Transverse colon (tissue), 4 donors: ENCODE results near the gene INTS14. TPM values are rescaled to one million over a fixed set of nuclear protein-coding genes. Genes with fewer than 3 reads are reported as not detected.

Source experiments
- DNase-seq: peaks from one replicate; pipeline ENCODE4 v3.0.0-alpha.2; 2019
- H3K27ac ChIP-seq, 4 donors: fragments of 200-600 bp; sonication (generic); 2 replicates each; pipeline ENCODE4 v1.5.1; 2016 to 2018; ENCODE audit warnings: inconsistent platforms in 4 of 4
- H3K27me3 ChIP-seq: fragments of 200-600 bp; sonication (generic); 2 replicates; pipeline ENCODE4 v1.5.1; 2017; ENCODE audit warnings: inconsistent platforms
- H3K36me3 ChIP-seq, 4 donors: fragments of 200-600 bp; sonication (generic); 2 replicates each; pipeline ENCODE4 v1.5.1; 2017 to 2019; ENCODE audit warnings: inconsistent platforms in 4 of 4
- H3K4me1 ChIP-seq, 4 donors: fragments of 200-600 bp; sonication (generic); 2 replicates each; pipeline ENCODE4 v1.5.1; 2017 to 2020; ENCODE audit warnings: inconsistent platforms in 4 of 4
- H3K4me3 ChIP-seq, 4 donors: fragments of 200-600 bp; sonication (generic); 1 replicate in 1 of 4; 2 replicates in 3 of 4; pipeline versions ENCODE4 v1.5.1 to v1.6.1; 2017 to 2019; ENCODE audit warnings: inconsistent platforms in 4 of 4
- H3K9me3 ChIP-seq, 2 donors: fragments of 200-600 bp; sonication (generic); 2 replicates each; pipeline ENCODE4 v1.5.1; 2017 to 2019; ENCODE audit warnings: inconsistent platforms in 2 of 2
- EP300 ChIP-seq: sonication (generic); formaldehyde crosslinking; IDR thresholded peaks from one replicate; pipeline ENCODE4 v1.6.1; 2017; ENCODE audit warnings: antibody characterized with exemption, low read depth
- POLR2A ChIP-seq: fragments of 450-650 bp; IDR thresholded peaks from one replicate; pipeline ENCODE4 v1.6.1; 2016; ENCODE audit warnings: antibody characterized with exemption, mild to moderate bottlenecking, moderate library complexity
- POLR2AphosphoS5 ChIP-seq, 3 donors: sonication (generic); formaldehyde crosslinking; IDR thresholded peaks; one replicate each; pipeline ENCODE4 v1.6.1; 2016; ENCODE audit warnings: antibody characterized with exemption in 3 of 3
- WGBS, 2 donors: methylation state at CpG; one replicate each; pipeline ENCODE4 v1.1.5; 2018; ENCODE audit warnings: low coverage in 1 of 2; 5-methylcytosine and 5-hydroxymethylcytosine counted together
- in situ Hi-C, 4 donors: fragments of 200-750 bp; cut with MboI; loops; one replicate each; pipeline versions ENCODE4 v1.15.0 to v1.15.1; 2017; ENCODE audit warnings: low sequenced_read_pairs in 3 of 4, low pct_ligation_motif_present in 1 of 4, low pct_unique_long_range_greater_than_20kb in 1 of 4
- intact Hi-C: fragments of 100-400 bp; cut with DNase I; formaldehyde crosslinking; loops from one replicate; pipeline ENCODE4 v1.15.1; 2023; ENCODE audit warnings: low total_unique reads
- total RNA-seq, 4 donors: library from RNA; depleted of rRNA; stranded (reverse); fragments of >200 nt; gene quantifications; one replicate each; pipeline ENCODE4 v1.1.0, GENCODE V29; 2016
- TF ChIP-seq, protein P1 (sequence below), 5 experiments: fragments of 200-600 bp in 3 of 5; fragments of 450-650 bp in 2 of 5; sonication (generic) in 3 of 5; IDR thresholded peaks; 1 replicate in 2 of 5; 2 replicates in 3 of 5; pipeline ENCODE4 v1.5.1; 2016 to 2017; ENCODE audit warnings: antibody characterized with exemption in 5 of 5, inconsistent platforms in 3 of 5, mild to moderate bottlenecking in 2 of 5, moderate library complexity in 1 of 5

INTS14 gene
- total RNA-seq, 4 donors from 2014 or later: 12.3 to 272 (median 37.2) TPM

DNA sequence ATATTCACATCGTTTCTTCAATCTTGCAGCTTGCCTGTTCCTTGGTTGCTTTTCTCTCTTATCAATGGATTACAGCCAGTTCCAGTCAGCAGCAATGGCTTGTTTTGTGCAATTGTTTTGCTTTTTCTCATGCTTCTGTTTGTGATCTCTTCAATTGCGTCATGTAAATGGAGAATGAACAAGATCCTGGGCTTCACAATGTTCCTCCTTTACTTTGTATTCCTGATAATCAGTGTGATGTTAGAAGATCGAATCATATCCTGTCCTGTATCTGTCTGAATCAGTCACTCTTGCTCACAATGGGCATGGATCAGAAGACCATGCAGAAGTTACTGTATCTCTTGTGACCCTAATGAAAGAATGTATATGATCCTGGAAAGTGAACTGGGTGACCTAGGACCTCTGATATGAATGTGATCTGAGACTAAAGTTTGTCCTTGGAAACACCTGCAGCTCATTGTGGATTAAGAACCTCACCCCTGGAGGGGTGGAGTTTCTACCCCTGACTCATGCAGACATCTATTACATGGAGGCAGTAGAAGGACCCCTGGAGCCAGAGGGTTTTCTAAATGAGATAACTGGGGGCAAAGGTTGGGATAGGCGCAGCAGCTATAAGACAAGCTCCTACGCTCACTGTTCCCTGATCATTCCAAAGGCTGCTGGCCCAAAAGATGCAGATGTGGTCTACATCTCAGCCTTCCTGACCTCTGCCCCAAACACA is 43.0 kb upstream of the INTS14 start:
- TF ChIP-seq POLR2AphosphoS5 (IDR thresholded peaks at IDR 0.05) (no peak), POLR2A (no peak), EP300 (no peak)
- TF ChIP-seq, protein P1, sequence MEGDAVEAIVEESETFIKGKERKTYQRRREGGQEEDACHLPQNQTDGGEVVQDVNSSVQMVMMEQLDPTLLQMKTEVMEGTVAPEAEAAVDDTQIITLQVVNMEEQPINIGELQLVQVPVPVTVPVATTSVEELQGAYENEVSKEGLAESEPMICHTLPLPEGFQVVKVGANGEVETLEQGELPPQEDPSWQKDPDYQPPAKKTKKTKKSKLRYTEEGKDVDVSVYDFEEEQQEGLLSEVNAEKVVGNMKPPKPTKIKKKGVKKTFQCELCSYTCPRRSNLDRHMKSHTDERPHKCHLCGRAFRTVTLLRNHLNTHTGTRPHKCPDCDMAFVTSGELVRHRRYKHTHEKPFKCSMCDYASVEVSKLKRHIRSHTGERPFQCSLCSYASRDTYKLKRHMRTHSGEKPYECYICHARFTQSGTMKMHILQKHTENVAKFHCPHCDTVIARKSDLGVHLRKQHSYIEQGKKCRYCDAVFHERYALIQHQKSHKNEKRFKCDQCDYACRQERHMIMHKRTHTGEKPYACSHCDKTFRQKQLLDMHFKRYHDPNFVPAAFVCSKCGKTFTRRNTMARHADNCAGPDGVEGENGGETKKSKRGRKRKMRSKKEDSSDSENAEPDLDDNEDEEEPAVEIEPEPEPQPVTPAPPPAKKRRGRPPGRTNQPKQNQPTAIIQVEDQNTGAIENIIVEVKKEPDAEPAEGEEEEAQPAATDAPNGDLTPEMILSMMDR (IDR thresholded peaks at IDR 0.05): no peak
- DNase-seq: no peak

DNA sequence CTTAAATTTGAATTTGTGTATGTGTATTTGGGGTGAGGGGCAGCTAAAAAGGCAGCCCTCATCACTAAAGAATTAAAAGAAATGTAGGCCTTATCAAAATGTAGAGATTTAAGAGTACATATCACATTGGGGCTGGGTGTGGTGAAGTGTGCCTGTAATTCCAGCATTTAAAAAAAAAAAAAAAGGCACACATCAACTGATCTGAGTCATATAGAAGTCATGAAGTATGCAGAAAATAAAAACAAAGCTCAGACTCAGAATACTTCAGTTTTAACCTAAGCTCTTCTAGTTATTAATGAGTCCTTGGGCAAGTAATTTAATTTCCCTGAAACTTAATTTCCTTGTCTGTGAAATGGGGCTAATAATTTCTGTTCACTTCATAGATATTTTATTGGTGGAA is 42.4 kb upstream of the INTS14 start:
- in situ Hi-C loops: no loop called here
- DNase-seq: no peak
- TF ChIP-seq POLR2AphosphoS5 (IDR thresholded peaks at IDR 0.05): no peak
- no peak for TF ChIP-seq POLR2A
- TF ChIP-seq, protein P1 (IDR thresholded peaks at IDR 0.05): no peak
- TF ChIP-seq EP300: no peak
- intact Hi-C loops: no loop called here
- H3K27ac ChIP-seq: no peak overlapping the region
- no peak overlapping the region for H3K4me3 ChIP-seq
- no peaks in the 10 kb centered on the region for H3K4me1 ChIP-seq
- H3K27me3 ChIP-seq: no peaks in the 10 kb centered on the region
- H3K36me3 ChIP-seq: peaks cover 0 to 24% (median 0%) of the 10 kb centered on the region in 4 donors
- no peaks in the 10 kb centered on the region for H3K9me3 ChIP-seq

More for the DNA sequence above, 43.0 kb upstream of the INTS14 start:
- Histone ChIP-seq H3K36me3 (peaks cover 0 to 24% (median 0%) of the 10 kb centered on the region in 4 donors), H3K27me3 (no peaks in the 10 kb centered on the region), H3K27ac (no peak overlapping the region), H3K4me1 (no peaks in the 10 kb centered on the region), H3K4me3 (no peak overlapping the region), H3K9me3 (no peaks in the 10 kb centered on the region)
- 68 to 93% methylated on average over 3 to 5 of the region's 5 CpGs for WGBS, 2 donors
- intact Hi-C loops: no loop called here
- in situ Hi-C loops: no loop called here

GRCh38 chr15:65651831-65652749 is 41.2 kb upstream of the INTS14 start:
- intact Hi-C loops: no loop called here
- TF ChIP-seq POLR2AphosphoS5 (IDR thresholded peaks at IDR 0.05) (no peak), EP300 (no peak), POLR2A (no peak)
- TF ChIP-seq, protein P1 (IDR thresholded peaks at IDR 0.05): no peak
- in situ Hi-C loops: no loop called here
- Histone ChIP-seq H3K36me3 (peaks cover 0 to 20% (median 0%) of the 10 kb centered on the region in 4 donors), H3K27me3 (no peaks in the 10 kb centered on the region), H3K4me3 (no peak overlapping the region), H3K27ac (no peak overlapping the region), H3K9me3 (no peaks in the 10 kb centered on the region), H3K4me1 (no peaks in the 10 kb centered on the region)
- WGBS, 2 donors: 78 to 93% methylated on average over 6 to 11 of the region's 11 CpGs
- no peak for DNase-seq

- no peaks in the 10 kb centered on the region for H3K4me1 ChIP-seq
- no peak for TF ChIP-seq POLR2AphosphoS5 (IDR thresholded peaks at IDR 0.05)
- no peak for TF ChIP-seq EP300
- no peak for TF ChIP-seq POLR2A
- TF ChIP-seq, protein P1 (IDR thresholded peaks at IDR 0.05): no peak
- DNase-seq: no peak
- in situ Hi-C loops (no loop called here), intact Hi-C loops (no loop called here)
- no peaks in the 10 kb centered on the region for H3K9me3 ChIP-seq
- H3K27ac ChIP-seq: no peak overlapping the region
- H3K4me3 ChIP-seq: no peak overlapping the region
- H3K27me3 ChIP-seq: no peaks in the 10 kb centered on the region
- WGBS, 2 donors: 100% methylated on average over 1 of the region's 1 CpG
- peaks cover 0 to 15% (median 0%) of the 10 kb centered on the region in 4 donors for H3K36me3 ChIP-seq
These were observed 40.1 kb upstream of the INTS14 start for GRCh38 chr15:65651042-65651322.
